ENCODE measurements around the gene TCF4. TPM values are rescaled to one million over a fixed set of nuclear protein-coding genes. Genes with fewer than 3 reads are reported as not detected.
A peak's percentile ranks its signal among the peaks of the same experiment; 100 is the strongest.

Gene TCF4
- total RNA-seq, 6 donors from 2014 or later: 70.6 to 115 (median 92.4) TPM

DNA sequence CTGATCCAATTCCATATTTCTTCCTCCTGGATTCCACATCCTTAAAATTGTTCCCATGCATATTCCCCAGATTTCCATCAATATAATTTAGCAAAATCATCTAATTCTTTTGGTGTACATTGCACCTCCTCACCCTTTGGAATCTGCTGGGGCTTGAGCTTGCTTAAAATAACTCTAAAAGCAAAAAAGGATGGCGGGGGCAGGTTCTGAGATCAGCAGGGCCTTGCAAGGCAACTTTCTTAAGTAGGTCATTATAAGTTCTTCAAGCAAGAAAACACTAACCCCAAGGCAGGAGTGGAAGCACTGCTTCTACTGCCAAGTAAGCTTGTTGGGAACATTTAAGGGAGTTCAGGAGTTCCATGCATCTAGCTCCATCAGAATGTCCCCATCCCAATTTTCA, 374.4 kb downstream of the TCF4 start:
- no peaks in the 10 kb centered on the region for H3K27me3 ChIP-seq
- no peak for ATAC-seq (ENCODE audit: low FRiP score in 2 of 2)
- WGBS, 2 donors: 75 to 83% methylated on average over 1 of the region's 1 CpG

GRCh38 chr18:55206927-55207326, 381.1 kb downstream of the TCF4 start:
- ATAC-seq (ENCODE audit: low FRiP score in 2 of 2) (peak in 1 of 2 donors; percentile 21), DNase-seq (no peak)
- 71 to 94% methylated on average over 2 of the region's 2 CpGs for WGBS, 2 donors
- no peaks in the 10 kb centered on the region for H3K4me1 ChIP-seq
- no peaks in the 10 kb centered on the region for H3K27me3 ChIP-seq
- peaks cover 0 to 7% (median 2%) of the 10 kb centered on the region in 4 donors for H3K9me3 ChIP-seq
- H3K27ac ChIP-seq: no peak overlapping the region
- no peaks in the 10 kb centered on the region for H3K36me3 ChIP-seq
- no peak for TF ChIP-seq EP300 (IDR thresholded peaks at IDR 0.05)
- TF ChIP-seq, protein P1, sequence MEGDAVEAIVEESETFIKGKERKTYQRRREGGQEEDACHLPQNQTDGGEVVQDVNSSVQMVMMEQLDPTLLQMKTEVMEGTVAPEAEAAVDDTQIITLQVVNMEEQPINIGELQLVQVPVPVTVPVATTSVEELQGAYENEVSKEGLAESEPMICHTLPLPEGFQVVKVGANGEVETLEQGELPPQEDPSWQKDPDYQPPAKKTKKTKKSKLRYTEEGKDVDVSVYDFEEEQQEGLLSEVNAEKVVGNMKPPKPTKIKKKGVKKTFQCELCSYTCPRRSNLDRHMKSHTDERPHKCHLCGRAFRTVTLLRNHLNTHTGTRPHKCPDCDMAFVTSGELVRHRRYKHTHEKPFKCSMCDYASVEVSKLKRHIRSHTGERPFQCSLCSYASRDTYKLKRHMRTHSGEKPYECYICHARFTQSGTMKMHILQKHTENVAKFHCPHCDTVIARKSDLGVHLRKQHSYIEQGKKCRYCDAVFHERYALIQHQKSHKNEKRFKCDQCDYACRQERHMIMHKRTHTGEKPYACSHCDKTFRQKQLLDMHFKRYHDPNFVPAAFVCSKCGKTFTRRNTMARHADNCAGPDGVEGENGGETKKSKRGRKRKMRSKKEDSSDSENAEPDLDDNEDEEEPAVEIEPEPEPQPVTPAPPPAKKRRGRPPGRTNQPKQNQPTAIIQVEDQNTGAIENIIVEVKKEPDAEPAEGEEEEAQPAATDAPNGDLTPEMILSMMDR (IDR thresholded peaks at IDR 0.05): no peak
- no peak for TF ChIP-seq POLR2A (IDR thresholded peaks at IDR 0.05)
- TF ChIP-seq POLR2AphosphoS5 (IDR thresholded peaks at IDR 0.05): no peak
- no peak overlapping the region for H3K4me3 ChIP-seq

More for the DNA sequence above, 374.4 kb downstream of the TCF4 start:
- Histone ChIP-seq H3K36me3 (no peaks in the 10 kb centered on the region), H3K4me1 (no peaks in the 10 kb centered on the region), H3K4me3 (no peak overlapping the region), H3K9me3 (no peaks in the 10 kb centered on the region), H3K27ac (no peak overlapping the region)
- no peak for DNase-seq
- TF ChIP-seq, protein P1 (IDR thresholded peaks at IDR 0.05): no peak
- TF ChIP-seq EP300 (IDR thresholded peaks at IDR 0.05) (no peak), POLR2A (IDR thresholded peaks at IDR 0.05) (no peak), POLR2AphosphoS5 (IDR thresholded peaks at IDR 0.05) (no peak)

- H3K9me3 ChIP-seq: peaks cover 0 to 7% (median 2%) of the 10 kb centered on the region in 4 donors
- no peak overlapping the region for H3K27ac ChIP-seq
- 88 to 98% methylated on average over 2 of the region's 2 CpGs for WGBS, 2 donors
- H3K27me3 ChIP-seq: no peaks in the 10 kb centered on the region
- no peak for TF ChIP-seq EP300 (IDR thresholded peaks at IDR 0.05)
- H3K36me3 ChIP-seq: no peaks in the 10 kb centered on the region
- H3K4me1 ChIP-seq: no peaks in the 10 kb centered on the region
- no peak overlapping the region for H3K4me3 ChIP-seq
- ATAC-seq (ENCODE audit: low FRiP score in 2 of 2): no peak
- DNase-seq: no peak
Observed at GRCh38 chr18:55202232-55202917, 385.6 kb downstream of the TCF4 start.

- Histone ChIP-seq H3K27me3 (no peaks in the 10 kb centered on the region), H3K4me3 (no peak overlapping the region), H3K27ac (no peak overlapping the region), H3K4me1 (no peaks in the 10 kb centered on the region), H3K36me3 (no peaks in the 10 kb centered on the region), H3K9me3 (peaks cover 0 to 7% (median 2%) of the 10 kb centered on the region in 4 donors)
- TF ChIP-seq EP300 (IDR thresholded peaks at IDR 0.05): no peak
- DNase-seq (no peak), ATAC-seq (ENCODE audit: low FRiP score in 2 of 2) (no peak)
- WGBS, 2 donors: 77 to 82% methylated on average over 7 of the region's 7 CpGs
Observed at GRCh38 chr18:55199291-55199963, 388.6 kb downstream of the TCF4 start.

DNA sequence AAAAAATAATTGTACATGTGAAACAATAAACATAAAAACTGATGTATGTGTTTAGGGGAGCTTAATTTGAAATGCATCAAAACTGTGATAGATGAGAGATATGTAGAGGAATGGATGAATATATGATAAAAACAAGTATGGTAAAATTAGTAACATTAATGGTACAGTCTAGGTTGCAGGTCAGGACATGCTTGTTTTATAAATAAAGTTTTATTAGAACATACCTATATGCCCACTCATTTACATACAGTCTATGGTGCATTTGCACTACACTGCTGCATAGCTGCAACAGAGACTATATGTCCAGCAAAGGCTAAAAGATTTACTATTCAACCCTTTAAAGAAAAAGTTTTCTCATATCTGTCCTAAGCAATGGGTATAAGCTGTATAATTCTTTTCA, 392.1 kb downstream of the TCF4 start:
- H3K9me3 ChIP-seq: no peaks in the 10 kb centered on the region
- H3K36me3 ChIP-seq: no peaks in the 10 kb centered on the region
- ATAC-seq (ENCODE audit: low FRiP score in 2 of 2) (no peak), DNase-seq (no peak)
- TF ChIP-seq EP300 (IDR thresholded peaks at IDR 0.05): no peak
- TF ChIP-seq POLR2A (IDR thresholded peaks at IDR 0.05): no peak
- TF ChIP-seq POLR2AphosphoS5 (IDR thresholded peaks at IDR 0.05): no peak
- TF ChIP-seq, protein P1 (IDR thresholded peaks at IDR 0.05): no peak
- H3K27me3 ChIP-seq: no peaks in the 10 kb centered on the region
- no peaks in the 10 kb centered on the region for H3K4me1 ChIP-seq
- H3K4me3 ChIP-seq: no peak overlapping the region
- H3K27ac ChIP-seq: no peak overlapping the region

All from upper lobe of left lung (tissue), 6 donors.